NCI-H69 (cell line): ENCODE measurements around the gene SPEM1.
"Not testable (repeated sequence)": the region's sequence is repeated elsewhere in the genome, so short reads cannot be mapped to it uniquely, and the experiment has no call there.

ENCODE experiments used
- DNase-seq: peaks from one replicate; lab custom pipeline; 2025; lab: John Stamatoyannopoulos, UW

The SPEM1 gene

DNA sequence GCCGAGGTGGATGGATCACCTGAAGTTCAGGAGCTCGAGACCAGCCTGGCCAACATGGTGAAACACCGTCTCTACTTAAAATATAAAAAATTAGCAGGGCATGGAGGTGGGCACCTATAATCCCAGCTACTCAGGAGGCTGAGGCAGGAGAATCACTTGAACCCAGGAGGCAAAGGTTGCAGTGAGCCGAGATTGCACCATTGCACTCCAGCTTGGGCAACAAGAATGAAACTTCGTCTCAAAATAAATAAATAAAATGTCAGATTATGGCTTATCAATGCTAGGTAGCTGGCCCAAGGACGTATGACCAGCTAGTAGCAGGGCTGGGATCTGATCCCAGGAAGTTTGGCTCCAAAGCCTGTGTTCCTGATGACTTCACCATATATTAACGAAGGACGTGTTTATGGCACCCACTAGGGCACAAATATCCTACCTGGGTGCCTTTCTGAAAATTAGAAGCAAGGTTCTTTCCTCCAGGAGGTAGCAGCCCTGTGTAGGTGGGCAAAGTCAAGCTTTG is 50.4 kb downstream of the SPEM1 start:
- DNase-seq: not testable (repeated sequence)
